HepG2 (cell line): ENCODE measurements around the gene SKIL. TPM values are rescaled to one million over a fixed set of nuclear protein-coding genes. Genes with fewer than 3 reads are reported as not detected.

Source experiments
- ATAC-seq: fragments of 200-7000 bp; cut with Tn5 transposase; 3 replicates; pipeline ENCODE4 v1.9.1; 2020; ENCODE audit warnings: mild to moderate bottlenecking, moderate library complexity
- BruUV-seq: library from RNA; stranded (reverse); fragments of 400-500 nt; replicated peaks from 2 replicates; lab custom pipeline; 2021; lab: Mats Ljungman, UMichigan
- CTCF ChIA-PET: fragments of 300-600 bp; formaldehyde crosslinking; extraction: SDS; loops from one replicate; lab custom pipeline; 2021; ENCODE audit warnings: low total read pairs, inconsistent platforms, low intra/inter-chr PET ratio; lab: Yijun Ruan, JAX
- POLR2A ChIA-PET: fragments of 350-600 bp; sonication (Branson Sonifier 250); formaldehyde crosslinking; loops from one replicate; lab custom pipeline; 2020; ENCODE audit warnings: antibody characterized with exemption, inconsistent platforms; lab: Yijun Ruan, JAX
- DNase-seq: peaks from one replicate; pipeline ENCODE4 v3.0.0-alpha.2; 2015; ENCODE audit warnings: low spot score
- FAIRE-seq: peaks from 3 replicates; lab custom pipeline; 2011; peaks lifted over from hg19 to GRCh38; lab: Jason Lieb, UNC
- H2AFZ ChIP-seq: one replicate; pipeline ENCODE4 v1.6.1; 2011; ENCODE audit warnings: low read length, inconsistent platforms
- H3K27ac ChIP-seq: fragments of 300-600 bp; 3 replicates; pipeline ENCODE4 v1.8.0; 2011; ENCODE audit warnings: mixed run types, mild to moderate bottlenecking, mixed read lengths, low read length, inconsistent platforms; ENCODE audit not compliant: insufficient read depth; ENCODE audit errors: extremely low read length
- H3K27me3 ChIP-seq, 2 experiments: fragments of 200-600 bp in 1 of 2; 2 replicates in 1 of 2; 3 replicates in 1 of 2; pipeline versions ENCODE4 v1.6.0 to v1.8.0; 2011; ENCODE audit warnings: low read length in 2 of 2, mild to moderate bottlenecking in 2 of 2, moderate library complexity in 2 of 2, inconsistent platforms in 1 of 2; ENCODE audit not compliant: insufficient read depth in 2 of 2, control insufficient read depth in 1 of 2
- H3K36me3 ChIP-seq, 2 experiments: fragments of 200-600 bp in 1 of 2; replicated peaks in 1 of 2; 2 replicates in 1 of 2; 3 replicates in 1 of 2; pipeline versions ENCODE4 v1.5.1 to v1.8.0; 2011; ENCODE audit warnings: low read length in 2 of 2, inconsistent platforms in 1 of 2; ENCODE audit not compliant: insufficient read depth in 2 of 2, control insufficient read depth in 1 of 2
- H3K4me1 ChIP-seq: 2 replicates; pipeline ENCODE4 v1.5.1; 2012; ENCODE audit warnings: low read length, inconsistent platforms; ENCODE audit not compliant: insufficient read depth
- H3K4me2 ChIP-seq: 2 replicates; pipeline ENCODE4 v1.6.0; 2011; ENCODE audit warnings: low read depth, low read length, inconsistent platforms
- H3K4me3 ChIP-seq, 3 experiments: fragments of 200-600 bp in 1 of 3; sonication (generic), shearing (Covaris generic) in 1 of 3; replicated peaks in 1 of 3; 2 replicates each; pipeline ENCODE4 v1.5.1; 2011 to 2016; ENCODE audit warnings: low read length in 3 of 3, inconsistent platforms in 2 of 3, low read depth in 2 of 3, mild to moderate bottlenecking in 2 of 3, control low read depth in 1 of 3, mixed read lengths in 1 of 3; ENCODE audit not compliant: insufficient read depth in 1 of 3
- H3K79me2 ChIP-seq: one replicate; pipeline ENCODE4 v1.6.1; 2011; ENCODE audit warnings: low read length, inconsistent platforms; ENCODE audit not compliant: insufficient read depth
- H3K9ac ChIP-seq: 2 replicates; pipeline ENCODE4 v1.6.0; 2011; ENCODE audit warnings: mild to moderate bottlenecking, low read depth, low read length, inconsistent platforms; ENCODE audit not compliant: insufficient read depth
- H3K9me3 ChIP-seq: 2 replicates; pipeline ENCODE4 v1.5.1; 2012; ENCODE audit warnings: mild to moderate bottlenecking, low read length
- H4K20me1 ChIP-seq: 2 replicates; pipeline ENCODE4 v1.6.0; 2011; ENCODE audit warnings: inconsistent platforms, mild to moderate bottlenecking, low read length, moderate library complexity; ENCODE audit not compliant: insufficient read depth
- DR1 ChIP-seq: sonication (generic); formaldehyde crosslinking; IDR thresholded peaks from 2 replicates; pipeline ENCODE4 v1.8.0; 2021; ENCODE audit warnings: mild to moderate bottlenecking, missing genetic modification reagents, inconsistent platforms
- FIP1L1 ChIP-seq: fragments of 200-400 bp; formaldehyde crosslinking; IDR thresholded peaks from 2 replicates; pipeline ENCODE4 v1.6.1; 2018; ENCODE audit warnings: low read depth, mild to moderate bottlenecking, low read length, moderate library complexity, borderline replicate concordance; ENCODE audit not compliant: insufficient read depth
- HIVEP1 ChIP-seq: sonication (generic); formaldehyde crosslinking; IDR thresholded peaks from 2 replicates; pipeline ENCODE4 v1.4.0; 2020; ENCODE audit warnings: mild to moderate bottlenecking, missing genetic modification reagents
- MLLT10 ChIP-seq: sonication (generic); formaldehyde crosslinking; IDR thresholded peaks from 2 replicates; pipeline ENCODE4 v1.4.0; 2020; ENCODE audit warnings: missing genetic modification reagents
- MTA1 ChIP-seq: sonication (generic); formaldehyde crosslinking; IDR thresholded peaks from 2 replicates; pipeline ENCODE4 v1.4.0; 2020; ENCODE audit warnings: missing genetic modification reagents, mild to moderate bottlenecking, borderline replicate concordance
- RFX5 ChIP-seq: IDR thresholded peaks from 2 replicates; pipeline ENCODE4 v1.6.1; 2011; ENCODE audit warnings: low read depth, low read length, improper control_type of control experiment
- SIX1 ChIP-seq: sonication (generic); formaldehyde crosslinking; IDR thresholded peaks from 2 replicates; pipeline ENCODE4 v1.4.0; 2020; ENCODE audit warnings: missing genetic modification reagents, borderline replicate concordance
- ZNF446 ChIP-seq: sonication (generic); formaldehyde crosslinking; IDR thresholded peaks from 2 replicates; pipeline ENCODE4 v1.5.0; 2020; ENCODE audit warnings: mild to moderate bottlenecking, missing genetic modification reagents
- ZNF510 ChIP-seq: sonication (generic); formaldehyde crosslinking; IDR thresholded peaks from 2 replicates; pipeline ENCODE4 v1.4.0; 2020; ENCODE audit warnings: low read depth, mild to moderate bottlenecking, missing genetic modification reagents
- WGBS: methylation state at CpG from one replicate; pipeline ENCODE4 v1.1.6; 2017; ENCODE audit warnings: low lambda C conversion rate; 5-methylcytosine and 5-hydroxymethylcytosine counted together
- in situ Hi-C: cut with HindIII; loops from 2 replicates; pipeline ENCODE4 v1.10.0; 2017; ENCODE audit warnings: low pct_unique_long_range_greater_than_20kb; ENCODE audit not compliant: extremely low pct_ligation_motif_present
- intact Hi-C: fragments of 100-400 bp; cut with micrococcal nuclease; formaldehyde crosslinking; loops from one replicate; pipeline ENCODE4 v1.10.0; 2022; ENCODE audit not compliant: unreplicated experiment
- polyA plus RNA-seq, 8 experiments: library from polyadenylated mRNA; depleted of rRNA in 3 of 8; stranded (reverse) in 7 of 8; unstranded in 1 of 8; fragments of >200 nt; fragmentation: Illumina TruSeq in 4 of 8; extraction: Trizol in 4 of 8; gene quantifications; 2 replicates each; pipeline versions ENCODE4 v1.2.1 to v1.2.3, GENCODE V29; 2011 to 2016; ENCODE audit warnings: low read depth in 4 of 8, missing spikeins in 1 of 8, mixed read lengths in 1 of 8; ENCODE audit not compliant: insufficient read depth in 1 of 8
- total RNA-seq, 5 experiments: library from RNA; depleted of rRNA; stranded (reverse); fragments of >200 nt; fragmentation: Illumina TruSeq; extraction: Trizol; gene quantifications; 2 replicates each; pipeline ENCODE4 v1.2.3, GENCODE V29; 2016; ENCODE audit warnings: low read depth in 1 of 5
- TF ChIP-seq, protein P1 (sequence below): IDR thresholded peaks from 2 replicates; pipeline ENCODE4 v1.6.1; 2016; ENCODE audit warnings: control low read depth
- TF ChIP-seq, protein P2 (sequence below): sonication (generic); formaldehyde crosslinking; IDR thresholded peaks from 2 replicates; pipeline ENCODE4 v1.4.0; 2020; ENCODE audit warnings: missing genetic modification reagents, borderline replicate concordance
- TF ChIP-seq, protein P3 (sequence below): sonication (generic); formaldehyde crosslinking; IDR thresholded peaks from 2 replicates; pipeline ENCODE4 v1.5.0; 2020; ENCODE audit warnings: mild to moderate bottlenecking, missing genetic modification reagents
- TF ChIP-seq, protein P4 (sequence below): sonication (generic); formaldehyde crosslinking; IDR thresholded peaks from 2 replicates; pipeline ENCODE4 v1.9.0; 2021; ENCODE audit warnings: missing genetic modification reagents, mild to moderate bottlenecking, borderline replicate concordance
- TF ChIP-seq, protein P5 (sequence below): sonication (generic); formaldehyde crosslinking; IDR thresholded peaks from 2 replicates; pipeline ENCODE4 v1.5.1; 2020; ENCODE audit warnings: missing genetic modification reagents, mild to moderate bottlenecking, borderline replicate concordance

The SKIL gene
- total and polyA plus RNA-seq, 2 of the 13 experiments (the other 11 are each of a cell fraction or from before 2014, with no cell fraction given) = 5.2 to 20.7 TPM

DNA sequence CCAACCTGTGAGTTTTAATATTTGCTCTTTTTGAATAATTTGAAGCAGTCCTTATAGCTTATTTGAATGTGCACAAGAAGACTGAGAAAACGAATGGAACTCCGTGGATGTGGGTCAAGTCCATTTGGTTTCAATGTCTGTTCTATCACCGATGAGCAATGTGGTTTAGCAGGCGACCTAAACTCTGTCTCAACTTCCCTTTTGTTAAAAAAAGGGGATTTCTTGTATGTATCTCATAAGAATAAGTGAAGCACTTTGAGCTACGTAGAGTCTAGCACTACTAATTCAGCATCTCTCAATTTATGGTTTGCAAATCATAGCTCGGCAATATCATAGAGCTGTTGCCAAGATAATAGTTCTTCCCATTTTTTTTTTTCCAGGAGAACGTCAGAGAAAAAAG, 4.6 kb upstream of the SKIL start:
- no peak for ATAC-seq
- no TSS peak for BruUV-seq
- Histone ChIP-seq H2AFZ (no peak overlapping the region), H3K4me1 (peaks cover 54% of the 10 kb centered on the region), H3K4me3 (no peak overlapping the region), H3K9ac (no peak overlapping the region), H3K27me3 (no peaks in the 10 kb centered on the region; a peak in 2 of 5 replicates), H3K4me2 (no peak overlapping the region), H3K27ac (no peak overlapping the region), H4K20me1 (no peaks in the 10 kb centered on the region), H3K9me3 (no peaks in the 10 kb centered on the region), H3K36me3 (no peaks in the 10 kb centered on the region), H3K79me2 (no peaks in the 10 kb centered on the region)
- 83% methylated on average over 7 of the region's 7 CpGs for WGBS
- DNase-seq = no peak
- ChIA-PET CTCF (no interaction called here), POLR2A (no interaction called here)
- intact Hi-C loops (no loop called here), in situ Hi-C loops (no loop called here)
- no peak for FAIRE-seq
- TF ChIP-seq, protein P1, sequence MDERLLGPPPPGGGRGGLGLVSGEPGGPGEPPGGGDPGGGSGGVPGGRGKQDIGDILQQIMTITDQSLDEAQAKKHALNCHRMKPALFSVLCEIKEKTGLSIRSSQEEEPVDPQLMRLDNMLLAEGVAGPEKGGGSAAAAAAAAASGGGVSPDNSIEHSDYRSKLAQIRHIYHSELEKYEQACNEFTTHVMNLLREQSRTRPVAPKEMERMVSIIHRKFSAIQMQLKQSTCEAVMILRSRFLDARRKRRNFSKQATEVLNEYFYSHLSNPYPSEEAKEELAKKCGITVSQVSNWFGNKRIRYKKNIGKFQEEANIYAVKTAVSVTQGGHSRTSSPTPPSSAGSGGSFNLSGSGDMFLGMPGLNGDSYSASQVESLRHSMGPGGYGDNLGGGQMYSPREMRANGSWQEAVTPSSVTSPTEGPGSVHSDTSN = no peak
- TF ChIP-seq, protein P2, sequence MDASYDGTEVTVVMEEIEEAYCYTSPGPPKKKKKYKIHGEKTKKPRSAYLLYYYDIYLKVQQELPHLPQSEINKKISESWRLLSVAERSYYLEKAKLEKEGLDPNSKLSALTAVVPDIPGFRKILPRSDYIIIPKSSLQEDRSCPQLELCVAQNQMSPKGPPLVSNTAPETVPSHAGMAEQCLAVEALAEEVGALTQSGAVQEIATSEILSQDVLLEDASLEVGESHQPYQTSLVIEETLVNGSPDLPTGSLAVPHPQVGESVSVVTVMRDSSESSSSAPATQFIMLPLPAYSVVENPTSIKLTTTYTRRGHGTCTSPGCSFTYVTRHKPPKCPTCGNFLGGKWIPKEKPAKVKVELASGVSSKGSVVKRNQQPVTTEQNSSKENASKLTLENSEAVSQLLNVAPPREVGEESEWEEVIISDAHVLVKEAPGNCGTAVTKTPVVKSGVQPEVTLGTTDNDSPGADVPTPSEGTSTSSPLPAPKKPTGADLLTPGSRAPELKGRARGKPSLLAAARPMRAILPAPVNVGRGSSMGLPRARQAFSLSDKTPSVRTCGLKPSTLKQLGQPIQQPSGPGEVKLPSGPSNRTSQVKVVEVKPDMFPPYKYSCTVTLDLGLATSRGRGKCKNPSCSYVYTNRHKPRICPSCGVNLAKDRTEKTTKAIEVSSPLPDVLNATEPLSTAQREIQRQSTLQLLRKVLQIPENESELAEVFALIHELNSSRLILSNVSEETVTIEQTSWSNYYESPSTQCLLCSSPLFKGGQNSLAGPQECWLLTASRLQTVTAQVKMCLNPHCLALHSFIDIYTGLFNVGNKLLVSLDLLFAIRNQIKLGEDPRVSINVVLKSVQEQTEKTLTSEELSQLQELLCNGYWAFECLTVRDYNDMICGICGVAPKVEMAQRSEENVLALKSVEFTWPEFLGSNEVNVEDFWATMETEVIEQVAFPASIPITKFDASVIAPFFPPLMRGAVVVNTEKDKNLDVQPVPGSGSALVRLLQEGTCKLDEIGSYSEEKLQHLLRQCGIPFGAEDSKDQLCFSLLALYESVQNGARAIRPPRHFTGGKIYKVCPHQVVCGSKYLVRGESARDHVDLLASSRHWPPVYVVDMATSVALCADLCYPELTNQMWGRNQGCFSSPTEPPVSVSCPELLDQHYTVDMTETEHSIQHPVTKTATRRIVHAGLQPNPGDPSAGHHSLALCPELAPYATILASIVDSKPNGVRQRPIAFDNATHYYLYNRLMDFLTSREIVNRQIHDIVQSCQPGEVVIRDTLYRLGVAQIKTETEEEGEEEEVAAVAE (CRISPR knock-in tag) = no peak
- no peak for TF ChIP-seq MTA1 (CRISPR knock-in tag)
- TF ChIP-seq ZNF446 = no peak
- no peak for TF ChIP-seq FIP1L1
- no peak for TF ChIP-seq MLLT10 (CRISPR knock-in tag)
- TF ChIP-seq RFX5 = no peak
- TF ChIP-seq, protein P3, sequence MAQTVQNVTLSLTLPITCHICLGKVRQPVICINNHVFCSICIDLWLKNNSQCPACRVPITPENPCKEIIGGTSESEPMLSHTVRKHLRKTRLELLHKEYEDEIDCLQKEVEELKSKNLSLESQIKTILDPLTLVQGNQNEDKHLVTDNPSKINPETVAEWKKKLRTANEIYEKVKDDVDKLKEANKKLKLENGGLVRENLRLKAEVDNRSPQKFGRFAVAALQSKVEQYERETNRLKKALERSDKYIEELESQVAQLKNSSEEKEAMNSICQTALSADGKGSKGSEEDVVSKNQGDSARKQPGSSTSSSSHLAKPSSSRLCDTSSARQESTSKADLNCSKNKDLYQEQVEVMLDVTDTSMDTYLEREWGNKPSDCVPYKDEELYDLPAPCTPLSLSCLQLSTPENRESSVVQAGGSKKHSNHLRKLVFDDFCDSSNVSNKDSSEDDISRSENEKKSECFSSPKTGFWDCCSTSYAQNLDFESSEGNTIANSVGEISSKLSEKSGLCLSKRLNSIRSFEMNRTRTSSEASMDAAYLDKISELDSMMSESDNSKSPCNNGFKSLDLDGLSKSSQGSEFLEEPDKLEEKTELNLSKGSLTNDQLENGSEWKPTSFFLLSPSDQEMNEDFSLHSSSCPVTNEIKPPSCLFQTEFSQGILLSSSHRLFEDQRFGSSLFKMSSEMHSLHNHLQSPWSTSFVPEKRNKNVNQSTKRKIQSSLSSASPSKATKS (CRISPR knock-in tag) = no peak
- TF ChIP-seq HIVEP1 (CRISPR knock-in tag) = no peak
- TF ChIP-seq SIX1 (CRISPR knock-in tag) = no peak
- TF ChIP-seq, protein P4, sequence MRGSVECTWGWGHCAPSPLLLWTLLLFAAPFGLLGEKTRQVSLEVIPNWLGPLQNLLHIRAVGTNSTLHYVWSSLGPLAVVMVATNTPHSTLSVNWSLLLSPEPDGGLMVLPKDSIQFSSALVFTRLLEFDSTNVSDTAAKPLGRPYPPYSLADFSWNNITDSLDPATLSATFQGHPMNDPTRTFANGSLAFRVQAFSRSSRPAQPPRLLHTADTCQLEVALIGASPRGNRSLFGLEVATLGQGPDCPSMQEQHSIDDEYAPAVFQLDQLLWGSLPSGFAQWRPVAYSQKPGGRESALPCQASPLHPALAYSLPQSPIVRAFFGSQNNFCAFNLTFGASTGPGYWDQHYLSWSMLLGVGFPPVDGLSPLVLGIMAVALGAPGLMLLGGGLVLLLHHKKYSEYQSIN (CRISPR knock-in tag) = no peak
- TF ChIP-seq, protein P5, sequence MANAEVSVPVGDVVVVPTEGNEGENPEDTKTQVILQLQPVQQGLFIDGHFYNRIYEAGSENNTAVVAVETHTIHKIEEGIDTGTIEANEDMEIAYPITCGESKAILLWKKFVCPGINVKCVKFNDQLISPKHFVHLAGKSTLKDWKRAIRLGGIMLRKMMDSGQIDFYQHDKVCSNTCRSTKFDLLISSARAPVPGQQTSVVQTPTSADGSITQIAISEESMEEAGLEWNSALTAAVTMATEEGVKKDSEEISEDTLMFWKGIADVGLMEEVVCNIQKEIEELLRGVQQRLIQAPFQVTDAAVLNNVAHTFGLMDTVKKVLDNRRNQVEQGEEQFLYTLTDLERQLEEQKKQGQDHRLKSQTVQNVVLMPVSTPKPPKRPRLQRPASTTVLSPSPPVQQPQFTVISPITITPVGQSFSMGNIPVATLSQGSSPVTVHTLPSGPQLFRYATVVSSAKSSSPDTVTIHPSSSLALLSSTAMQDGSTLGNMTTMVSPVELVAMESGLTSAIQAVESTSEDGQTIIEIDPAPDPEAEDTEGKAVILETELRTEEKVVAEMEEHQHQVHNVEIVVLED = no peak
- TF ChIP-seq DR1 (CRISPR knock-in tag) = no peak
- no peak for TF ChIP-seq ZNF510 (CRISPR knock-in tag)
